Measurements from ENCODE around the gene GNPNAT1. TPM values are rescaled to one million over a fixed set of nuclear protein-coding genes. Genes with fewer than 3 reads are reported as not detected.
A peak's percentile ranks its signal among the peaks of the same experiment; 100 is the strongest.

GNPNAT1 gene
- polyA plus RNA-seq, 4 donors = 13.5 to 43.4 (median 21.6) TPM

GRCh38 chr14:52759145-52759544 lies 32.3 kb downstream of the GNPNAT1 start:
- Histone ChIP-seq H3K36me3 (ENCODE audit: control insufficient read depth in 3 of 3, insufficient read depth in 2 of 3, low read depth in 1 of 3, low read length in 3 of 3) (peaks cover 0 to 12% (median 2%) of the 10 kb centered on the region in 3 donors), H3K27me3 (ENCODE audit: control insufficient read depth in 3 of 3, insufficient read depth in 3 of 3, low read length in 3 of 3) (no peaks in the 10 kb centered on the region), H3K4me1 (ENCODE audit: control insufficient read depth in 3 of 3, insufficient read depth in 2 of 3, low read depth in 1 of 3, low read length in 2 of 3) (no peaks in the 10 kb centered on the region), H3K9me3 (ENCODE audit: control insufficient read depth in 2 of 2, insufficient read depth in 1 of 2, low read depth in 1 of 2, low read length in 1 of 2) (no peaks in the 10 kb centered on the region), H3K27ac (ENCODE audit: low read depth in 1 of 3, low read length in 2 of 3) (no peak overlapping the region), H3K4me3 (ENCODE audit: low read depth in 1 of 3, low read length in 3 of 3) (no peak overlapping the region)
- WGBS, 3 donors = 94 to 100% (median 98%) methylated on average over 1 of the region's 1 CpG
- no peak for DNase-seq
- no peak for FAIRE-seq

DNA sequence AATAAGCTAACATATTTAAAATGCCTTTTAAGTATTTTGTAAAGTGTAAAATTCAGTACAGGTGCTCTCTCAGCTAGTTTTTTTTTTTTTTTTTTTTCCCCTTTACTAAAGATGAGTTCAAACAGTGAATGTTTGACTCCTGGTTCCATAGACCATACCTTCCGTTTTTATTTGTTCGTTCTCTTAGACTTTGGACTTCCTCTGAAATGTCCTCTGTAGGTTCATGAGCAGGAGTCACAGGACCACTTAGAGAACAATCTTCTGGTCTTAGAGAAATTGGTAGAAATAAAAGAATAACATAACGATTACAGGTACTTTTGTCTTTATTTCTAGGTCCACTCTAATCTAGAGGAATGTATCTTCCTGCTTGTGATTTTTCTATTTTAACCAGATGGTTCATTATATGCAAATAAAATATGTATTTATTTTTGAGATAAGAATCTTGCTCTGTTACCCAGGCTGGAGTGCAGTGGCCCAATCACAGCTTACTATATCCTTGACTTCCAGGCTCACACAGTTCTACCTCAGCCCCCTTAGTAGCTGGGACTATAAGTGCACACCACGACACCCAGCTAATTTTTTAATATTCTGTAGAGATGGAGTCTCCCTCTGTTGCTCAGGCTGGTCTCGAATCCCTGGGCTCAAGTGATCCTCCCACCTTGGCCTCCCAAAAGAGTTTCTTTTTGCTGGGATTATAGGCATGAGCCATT lies 35.6 kb downstream of the GNPNAT1 start:
- Histone ChIP-seq H3K27ac (ENCODE audit: low read depth in 1 of 3, low read length in 2 of 3) (no peak overlapping the region), H3K4me1 (ENCODE audit: control insufficient read depth in 3 of 3, insufficient read depth in 2 of 3, low read depth in 1 of 3, low read length in 2 of 3) (no peaks in the 10 kb centered on the region), H3K36me3 (ENCODE audit: control insufficient read depth in 3 of 3, insufficient read depth in 2 of 3, low read depth in 1 of 3, low read length in 3 of 3) (peaks cover 0 to 17% (median 2%) of the 10 kb centered on the region in 3 donors), H3K4me3 (ENCODE audit: low read depth in 1 of 3, low read length in 3 of 3) (no peak overlapping the region), H3K27me3 (ENCODE audit: control insufficient read depth in 3 of 3, insufficient read depth in 3 of 3, low read length in 3 of 3) (no peaks in the 10 kb centered on the region), H3K9me3 (ENCODE audit: control insufficient read depth in 2 of 2, insufficient read depth in 1 of 2, low read depth in 1 of 2, low read length in 1 of 2) (no peaks in the 10 kb centered on the region)
- WGBS, 3 donors = 62 to 88% (median 67%) methylated on average over 5 of the region's 5 CpGs
- FAIRE-seq (no peak), DNase-seq (peak; percentile 18 to 57)

DNA sequence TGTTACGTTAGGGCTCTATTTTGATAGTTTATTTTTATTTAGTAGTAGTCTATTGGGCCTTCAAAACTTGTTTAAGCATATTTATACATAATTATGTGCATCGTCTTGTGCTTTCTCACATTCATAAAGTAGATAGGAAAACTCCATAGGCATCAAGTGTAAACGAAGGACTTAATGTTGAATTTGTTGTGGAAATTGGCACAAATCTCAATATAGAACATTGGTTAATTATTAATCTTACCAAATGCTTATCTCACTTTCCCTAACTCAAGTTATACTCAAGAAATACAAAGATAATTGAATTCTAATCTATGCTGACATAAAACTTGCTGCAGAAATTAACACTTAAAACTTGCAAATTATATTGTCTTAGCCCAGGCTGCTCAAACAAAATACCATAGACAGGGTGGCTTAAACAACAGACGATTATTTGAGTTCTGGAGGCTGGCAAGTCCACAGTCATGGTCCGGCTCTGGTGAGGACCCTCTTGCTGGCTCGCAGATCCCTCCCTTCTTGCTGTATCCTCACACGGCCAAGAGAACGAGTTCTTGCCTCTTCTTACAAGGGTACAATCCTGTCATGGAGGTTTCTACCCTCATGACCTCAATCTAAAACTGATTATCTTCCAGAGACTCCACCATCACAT lies 42.6 kb downstream of the GNPNAT1 start:
- no peak overlapping the region for H3K4me3 ChIP-seq (ENCODE audit: low read depth in 1 of 3, low read length in 3 of 3)
- FAIRE-seq = no peak
- no peak overlapping the region for H3K27ac ChIP-seq (ENCODE audit: low read depth in 1 of 3, low read length in 2 of 3)
- H3K9me3 ChIP-seq (ENCODE audit: control insufficient read depth in 2 of 2, insufficient read depth in 1 of 2, low read depth in 1 of 2, low read length in 1 of 2) = no peaks in the 10 kb centered on the region
- no peaks in the 10 kb centered on the region for H3K27me3 ChIP-seq (ENCODE audit: control insufficient read depth in 3 of 3, insufficient read depth in 3 of 3, low read length in 3 of 3)
- H3K36me3 ChIP-seq (ENCODE audit: control insufficient read depth in 3 of 3, insufficient read depth in 2 of 3, low read depth in 1 of 3, low read length in 3 of 3) = peaks cover 0 to 18% (median 2%) of the 10 kb centered on the region in 3 donors
- DNase-seq = no peak
- WGBS, 3 donors = 54 to 74% (median 66%) methylated on average over 8 of the region's 8 CpGs
- no peaks in the 10 kb centered on the region for H3K4me1 ChIP-seq (ENCODE audit: control insufficient read depth in 3 of 3, insufficient read depth in 2 of 3, low read depth in 1 of 3, low read length in 2 of 3)

DNA sequence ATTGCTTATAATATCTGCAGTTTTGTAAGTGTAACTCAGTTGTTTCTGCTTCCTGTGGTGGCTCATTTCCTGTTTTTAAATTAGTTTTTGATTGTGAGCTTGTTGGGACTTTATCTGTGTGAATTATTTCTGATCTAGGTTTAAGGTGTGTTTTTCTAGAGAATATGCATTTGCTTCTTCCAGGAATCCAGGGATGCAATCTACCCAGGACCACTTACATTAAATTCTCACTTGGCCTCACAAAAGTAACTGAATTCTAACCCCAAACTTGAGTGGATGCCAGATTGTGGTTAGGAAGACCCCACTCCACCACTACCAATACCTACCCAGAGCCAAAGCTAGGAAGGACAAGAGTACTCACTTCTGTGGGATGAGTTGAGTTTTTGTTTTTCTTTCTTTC lies 49.5 kb downstream of the GNPNAT1 start:
- FAIRE-seq (no peak), DNase-seq (no peak)
- Histone ChIP-seq H3K27ac (ENCODE audit: low read depth in 1 of 3, low read length in 2 of 3) (peak overlapping the region in 2 of 3 donors; percentile 78 to 95), H3K9me3 (ENCODE audit: control insufficient read depth in 2 of 2, insufficient read depth in 1 of 2, low read depth in 1 of 2, low read length in 1 of 2) (no peaks in the 10 kb centered on the region), H3K27me3 (ENCODE audit: control insufficient read depth in 3 of 3, insufficient read depth in 3 of 3, low read length in 3 of 3) (no peaks in the 10 kb centered on the region), H3K4me1 (ENCODE audit: control insufficient read depth in 3 of 3, insufficient read depth in 2 of 3, low read depth in 1 of 3, low read length in 2 of 3) (peaks cover 0 to 4% (median 2%) of the 10 kb centered on the region in 3 donors), H3K36me3 (ENCODE audit: control insufficient read depth in 3 of 3, insufficient read depth in 2 of 3, low read depth in 1 of 3, low read length in 3 of 3) (peaks cover 0 to 9% (median 0%) of the 10 kb centered on the region in 3 donors), H3K4me3 (ENCODE audit: low read depth in 1 of 3, low read length in 3 of 3) (no peak overlapping the region)

- H3K4me3 ChIP-seq (ENCODE audit: low read depth in 1 of 3, low read length in 3 of 3) = no peak overlapping the region
- no peak for DNase-seq
- H3K4me1 ChIP-seq (ENCODE audit: control insufficient read depth in 3 of 3, insufficient read depth in 2 of 3, low read depth in 1 of 3, low read length in 2 of 3) = peaks cover 0 to 4% (median 2%) of the 10 kb centered on the region in 3 donors
- 92 to 97% (median 95%) methylated on average over 1 of the region's 1 CpG for WGBS, 3 donors
- no peak for FAIRE-seq
- no peaks in the 10 kb centered on the region for H3K27me3 ChIP-seq (ENCODE audit: control insufficient read depth in 3 of 3, insufficient read depth in 3 of 3, low read length in 3 of 3)
- no peak overlapping the region for H3K27ac ChIP-seq (ENCODE audit: low read depth in 1 of 3, low read length in 2 of 3)
- peaks cover 0 to 9% (median 0%) of the 10 kb centered on the region in 3 donors for H3K36me3 ChIP-seq (ENCODE audit: control insufficient read depth in 3 of 3, insufficient read depth in 2 of 3, low read depth in 1 of 3, low read length in 3 of 3)
- H3K9me3 ChIP-seq (ENCODE audit: control insufficient read depth in 2 of 2, insufficient read depth in 1 of 2, low read depth in 1 of 2, low read length in 1 of 2) = no peaks in the 10 kb centered on the region
These were observed 50.7 kb downstream of the GNPNAT1 start for GRCh38 chr14:52740751-52741150.

DNA sequence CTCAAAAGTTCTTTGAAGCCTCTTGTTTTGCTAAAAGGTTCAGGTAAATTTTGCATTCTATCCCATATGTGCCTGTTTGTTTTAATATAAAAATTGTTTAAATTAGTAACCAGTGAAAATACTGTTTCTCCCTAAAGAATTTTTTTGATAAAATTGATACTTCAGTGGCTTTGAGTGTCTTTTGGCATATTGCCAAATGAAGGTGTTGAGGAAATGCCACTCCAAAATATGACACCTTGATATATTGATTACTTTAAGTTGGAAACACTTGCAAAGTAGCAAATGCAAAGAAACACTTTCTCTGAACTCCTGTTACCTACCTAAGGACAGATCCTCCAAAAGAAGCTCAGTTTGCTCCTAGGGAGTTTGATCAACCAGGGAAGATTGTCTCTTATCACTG lies 53.0 kb downstream of the GNPNAT1 start:
- FAIRE-seq (no peak), DNase-seq (no peak)
- Histone ChIP-seq H3K9me3 (ENCODE audit: control insufficient read depth in 2 of 2, insufficient read depth in 1 of 2, low read depth in 1 of 2, low read length in 1 of 2) (no peaks in the 10 kb centered on the region), H3K4me3 (ENCODE audit: low read depth in 1 of 3, low read length in 3 of 3) (no peak overlapping the region), H3K36me3 (ENCODE audit: control insufficient read depth in 3 of 3, insufficient read depth in 2 of 3, low read depth in 1 of 3, low read length in 3 of 3) (peaks cover 0 to 10% (median 2%) of the 10 kb centered on the region in 3 donors), H3K4me1 (ENCODE audit: control insufficient read depth in 3 of 3, insufficient read depth in 2 of 3, low read depth in 1 of 3, low read length in 2 of 3) (peaks cover 0 to 4% (median 2%) of the 10 kb centered on the region in 3 donors), H3K27me3 (ENCODE audit: control insufficient read depth in 3 of 3, insufficient read depth in 3 of 3, low read length in 3 of 3) (no peaks in the 10 kb centered on the region), H3K27ac (ENCODE audit: low read depth in 1 of 3, low read length in 2 of 3) (no peak overlapping the region)

- Histone ChIP-seq H3K27me3 (ENCODE audit: control insufficient read depth in 3 of 3, insufficient read depth in 3 of 3, low read length in 3 of 3) (no peaks in the 10 kb centered on the region), H3K27ac (ENCODE audit: low read depth in 1 of 3, low read length in 2 of 3) (no peak overlapping the region), H3K4me3 (ENCODE audit: low read depth in 1 of 3, low read length in 3 of 3) (no peak overlapping the region), H3K9me3 (ENCODE audit: control insufficient read depth in 2 of 2, insufficient read depth in 1 of 2, low read depth in 1 of 2, low read length in 1 of 2) (no peaks in the 10 kb centered on the region), H3K36me3 (ENCODE audit: control insufficient read depth in 3 of 3, insufficient read depth in 2 of 3, low read depth in 1 of 3, low read length in 3 of 3) (peaks cover 0 to 18% (median 5%) of the 10 kb centered on the region in 3 donors), H3K4me1 (ENCODE audit: control insufficient read depth in 3 of 3, insufficient read depth in 2 of 3, low read depth in 1 of 3, low read length in 2 of 3) (no peaks in the 10 kb centered on the region)
- FAIRE-seq (no peak), DNase-seq (no peak)
- 62 to 81% (median 70%) methylated on average over 1 of the region's 1 CpG for WGBS, 3 donors
These were observed 55.4 kb downstream of the GNPNAT1 start for GRCh38 chr14:52735921-52736489.

DNA sequence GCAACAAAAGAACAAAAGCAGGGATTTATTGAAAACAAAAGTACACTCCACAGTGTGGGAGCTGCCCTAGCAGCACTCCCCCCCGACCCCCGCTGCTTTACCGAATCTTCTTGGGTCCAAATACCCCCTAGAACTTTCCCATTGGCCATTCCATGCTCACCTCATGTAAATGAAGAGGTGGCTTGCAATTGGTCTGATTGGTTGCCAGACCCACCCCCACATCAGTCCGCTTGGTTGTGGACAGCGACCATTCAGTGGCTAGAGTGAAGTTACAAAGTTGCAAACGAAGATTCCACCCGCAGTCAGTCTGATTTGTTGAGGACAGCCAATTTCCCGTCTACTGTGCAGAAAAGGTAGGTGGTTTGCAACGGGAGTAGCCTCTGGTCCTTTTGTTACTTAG lies 57.6 kb downstream of the GNPNAT1 start:
- WGBS, 3 donors = 95 to 97% (median 96%) methylated on average over 9 of the region's 9 CpGs
- FAIRE-seq = no peak

More for the DNA sequence above, 57.6 kb downstream of the GNPNAT1 start:
- Histone ChIP-seq H3K27ac (ENCODE audit: low read depth in 1 of 3, low read length in 2 of 3) (no peak overlapping the region), H3K27me3 (ENCODE audit: control insufficient read depth in 3 of 3, insufficient read depth in 3 of 3, low read length in 3 of 3) (no peaks in the 10 kb centered on the region), H3K9me3 (ENCODE audit: control insufficient read depth in 2 of 2, insufficient read depth in 1 of 2, low read depth in 1 of 2, low read length in 1 of 2) (no peaks in the 10 kb centered on the region), H3K36me3 (ENCODE audit: control insufficient read depth in 3 of 3, insufficient read depth in 2 of 3, low read depth in 1 of 3, low read length in 3 of 3) (peaks cover 0 to 14% (median 5%) of the 10 kb centered on the region in 3 donors), H3K4me3 (ENCODE audit: low read depth in 1 of 3, low read length in 3 of 3) (no peak overlapping the region), H3K4me1 (ENCODE audit: control insufficient read depth in 3 of 3, insufficient read depth in 2 of 3, low read depth in 1 of 3, low read length in 2 of 3) (no peaks in the 10 kb centered on the region)
- DNase-seq = no peak
